VCaP (cell line): ENCODE results near the gene IQSEC1.

Experiments
- H3K27ac ChIP-seq: fragments of 450-650 bp; 2 replicates; pipeline ENCODE4 v1.5.1; 2017
- TF ChIP-seq, protein P1 (sequence below): fragments of 450-650 bp; conservative IDR thresholded peaks from 2 replicates; pipeline ENCODE4 v1.5.1; 2017; ENCODE audit warnings: mild to moderate bottlenecking, moderate library complexity

Gene IQSEC1

DNA sequence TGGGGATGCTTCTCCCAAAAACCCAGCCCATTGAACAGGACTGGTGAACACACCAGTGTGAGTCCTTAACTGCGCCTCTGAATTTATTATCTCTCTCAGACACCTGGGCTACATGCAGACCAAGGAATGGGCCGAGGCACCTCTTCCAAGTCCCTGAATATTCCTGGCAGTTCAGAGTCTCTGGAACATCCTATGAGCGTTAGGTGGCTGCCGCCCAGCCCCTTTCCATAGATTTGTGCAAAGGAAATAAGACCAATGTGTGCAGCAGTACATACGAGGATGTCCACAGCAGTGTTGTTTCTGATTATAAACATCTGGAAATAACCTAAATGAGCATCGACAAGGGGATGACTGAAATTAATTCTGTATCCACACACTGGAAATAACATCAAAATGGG, 127.0 kb downstream of the IQSEC1 start:
- TF ChIP-seq, protein P1, sequence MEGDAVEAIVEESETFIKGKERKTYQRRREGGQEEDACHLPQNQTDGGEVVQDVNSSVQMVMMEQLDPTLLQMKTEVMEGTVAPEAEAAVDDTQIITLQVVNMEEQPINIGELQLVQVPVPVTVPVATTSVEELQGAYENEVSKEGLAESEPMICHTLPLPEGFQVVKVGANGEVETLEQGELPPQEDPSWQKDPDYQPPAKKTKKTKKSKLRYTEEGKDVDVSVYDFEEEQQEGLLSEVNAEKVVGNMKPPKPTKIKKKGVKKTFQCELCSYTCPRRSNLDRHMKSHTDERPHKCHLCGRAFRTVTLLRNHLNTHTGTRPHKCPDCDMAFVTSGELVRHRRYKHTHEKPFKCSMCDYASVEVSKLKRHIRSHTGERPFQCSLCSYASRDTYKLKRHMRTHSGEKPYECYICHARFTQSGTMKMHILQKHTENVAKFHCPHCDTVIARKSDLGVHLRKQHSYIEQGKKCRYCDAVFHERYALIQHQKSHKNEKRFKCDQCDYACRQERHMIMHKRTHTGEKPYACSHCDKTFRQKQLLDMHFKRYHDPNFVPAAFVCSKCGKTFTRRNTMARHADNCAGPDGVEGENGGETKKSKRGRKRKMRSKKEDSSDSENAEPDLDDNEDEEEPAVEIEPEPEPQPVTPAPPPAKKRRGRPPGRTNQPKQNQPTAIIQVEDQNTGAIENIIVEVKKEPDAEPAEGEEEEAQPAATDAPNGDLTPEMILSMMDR: no peak
- peak overlapping the region; percentile 37; the same call in 1 of the 2 replicates for H3K27ac ChIP-seq

DNA sequence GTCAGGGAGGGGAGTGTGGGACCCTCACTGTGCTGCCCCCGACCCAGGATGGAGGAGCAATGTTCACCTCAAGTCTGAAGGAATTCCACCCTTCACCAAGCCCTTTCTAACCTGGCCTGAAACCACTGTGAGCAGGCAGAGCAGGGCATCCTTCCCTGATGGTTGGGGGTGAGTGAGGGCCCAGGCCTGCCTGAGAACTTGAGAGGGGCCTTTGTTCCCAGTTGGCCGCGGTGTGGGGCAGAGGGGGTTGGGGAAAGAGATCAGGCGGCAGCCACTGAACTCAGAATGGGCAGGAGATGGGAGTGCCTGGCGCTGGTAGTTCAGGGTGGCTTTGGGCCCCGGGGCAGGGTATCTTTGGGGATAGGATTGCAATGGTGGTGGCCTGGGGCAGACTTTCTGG, 128.4 kb downstream of the IQSEC1 start:
- peak overlapping the region; percentile 10; the same call in 1 of the 2 replicates for H3K27ac ChIP-seq
- TF ChIP-seq, protein P1: no peak

DNA sequence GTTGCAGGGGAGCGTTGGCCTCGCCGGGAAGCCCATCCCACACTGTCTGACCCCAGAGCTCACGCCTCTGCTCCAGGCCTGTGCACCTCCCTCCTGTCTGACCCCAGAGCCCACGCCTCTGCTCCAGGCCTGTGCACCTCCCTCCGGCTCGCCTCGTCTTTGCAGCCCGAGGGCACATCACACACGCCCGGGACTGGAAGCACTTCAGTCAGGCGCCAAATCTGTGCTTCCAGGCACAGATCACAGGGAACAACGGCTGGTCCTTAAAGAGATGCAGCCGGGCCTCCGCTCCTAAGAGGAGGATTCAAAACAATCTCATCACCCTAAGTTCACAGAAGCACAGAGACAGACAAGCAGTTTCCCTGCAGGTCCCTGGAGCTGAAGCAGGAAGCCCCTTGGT, 128.8 kb downstream of the IQSEC1 start:
- peak overlapping the region; percentile 10; the same call in 1 of the 2 replicates for H3K27ac ChIP-seq
- TF ChIP-seq, protein P1: no peak

DNA sequence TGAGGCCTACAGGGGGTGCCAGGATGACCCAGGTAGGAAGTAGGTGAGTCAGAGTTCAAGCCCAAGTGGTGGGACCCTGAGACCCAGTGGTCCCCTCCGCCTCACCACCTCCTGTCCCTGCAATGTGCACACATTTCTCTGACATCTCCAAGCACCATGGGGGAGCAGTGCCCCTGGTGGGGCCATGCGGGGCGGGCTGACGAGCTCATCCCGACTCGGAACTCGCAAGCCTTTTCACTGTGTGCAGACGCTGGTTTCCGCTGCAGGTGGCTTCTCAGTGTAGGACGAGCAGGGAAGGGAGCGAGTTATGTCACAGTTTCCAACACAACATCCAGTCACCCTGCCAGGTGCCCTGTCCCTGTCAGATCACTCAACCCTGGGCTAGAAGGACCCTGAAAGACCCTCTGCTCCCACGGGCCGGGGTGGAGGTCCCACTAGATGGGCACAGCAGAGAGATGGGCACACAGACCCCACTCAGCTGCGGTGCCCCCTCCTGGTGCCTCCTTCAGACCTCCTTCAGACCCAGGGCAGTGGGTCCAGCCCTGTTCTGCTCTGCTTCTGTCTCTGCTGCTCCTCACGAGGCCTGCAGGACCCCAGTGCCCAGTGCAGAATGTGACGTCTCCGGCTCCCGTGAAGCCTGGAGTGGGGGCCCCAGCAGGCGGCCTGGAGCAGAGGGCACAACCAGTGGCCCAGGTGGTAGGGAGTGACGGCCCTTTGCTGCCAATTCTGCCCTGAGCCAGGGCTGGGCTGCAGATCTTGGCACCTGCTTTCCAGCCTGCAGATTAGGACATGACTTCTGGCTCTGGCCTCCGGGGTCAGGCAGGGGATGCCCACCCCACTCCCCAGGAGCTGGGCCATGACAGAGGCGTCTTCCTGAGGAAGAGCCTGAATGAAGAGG, 129.9 kb downstream of the IQSEC1 start:
- TF ChIP-seq, protein P1: no peak
- H3K27ac ChIP-seq: peak overlapping the region; percentile 10; the same call in 1 of the 2 replicates

DNA sequence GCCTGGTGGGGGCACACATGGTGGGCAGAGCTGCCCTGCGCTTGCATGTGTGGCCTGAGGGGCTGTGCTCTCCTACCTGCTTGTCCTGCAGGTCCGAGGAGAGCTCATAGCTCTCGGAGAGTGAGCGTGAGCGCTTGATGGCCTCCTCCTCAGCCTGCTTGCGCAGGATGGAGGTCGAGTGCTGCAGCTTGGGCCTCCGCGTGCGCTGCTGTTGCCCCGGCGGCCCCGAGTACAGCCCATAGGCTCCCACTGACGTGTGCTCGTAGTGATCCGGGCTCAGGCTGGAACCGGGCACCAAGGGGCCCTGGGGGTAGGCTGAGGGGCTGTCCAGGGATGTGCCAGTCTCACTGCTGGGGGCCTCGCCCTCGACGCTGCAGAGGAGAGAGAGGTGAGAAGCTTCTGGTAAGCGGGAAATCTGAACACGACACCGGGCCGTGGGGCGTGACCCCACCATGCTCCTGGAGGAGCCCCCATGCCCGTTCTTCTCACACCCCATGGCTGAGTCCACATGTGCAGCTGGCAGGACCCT, 131.7 kb downstream of the IQSEC1 start:
- no peak overlapping the region; the same call in 1 of the 2 replicates for H3K27ac ChIP-seq
- TF ChIP-seq, protein P1: no peak

DNA sequence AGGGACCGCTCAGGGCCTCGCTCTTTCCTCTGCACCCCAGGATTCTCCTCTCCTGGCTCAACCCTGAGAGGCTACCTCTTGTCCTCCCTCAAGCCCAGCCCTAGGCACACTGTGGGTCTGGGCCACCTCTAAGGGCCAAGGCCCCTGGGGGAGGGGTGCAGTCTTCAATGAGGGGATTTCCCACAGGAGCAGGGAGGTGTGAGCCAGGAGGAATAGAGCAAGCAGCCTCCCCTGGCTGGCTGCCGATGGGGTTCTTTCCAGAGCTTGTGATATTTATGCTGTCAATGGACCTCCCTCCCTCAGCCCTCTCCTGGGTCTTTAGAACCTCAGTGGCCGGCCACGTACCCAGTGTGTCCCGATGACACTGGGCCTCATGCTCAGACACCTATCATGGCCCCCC, 132.4 kb downstream of the IQSEC1 start:
- no peak overlapping the region for H3K27ac ChIP-seq
- TF ChIP-seq, protein P1: no peak

DNA sequence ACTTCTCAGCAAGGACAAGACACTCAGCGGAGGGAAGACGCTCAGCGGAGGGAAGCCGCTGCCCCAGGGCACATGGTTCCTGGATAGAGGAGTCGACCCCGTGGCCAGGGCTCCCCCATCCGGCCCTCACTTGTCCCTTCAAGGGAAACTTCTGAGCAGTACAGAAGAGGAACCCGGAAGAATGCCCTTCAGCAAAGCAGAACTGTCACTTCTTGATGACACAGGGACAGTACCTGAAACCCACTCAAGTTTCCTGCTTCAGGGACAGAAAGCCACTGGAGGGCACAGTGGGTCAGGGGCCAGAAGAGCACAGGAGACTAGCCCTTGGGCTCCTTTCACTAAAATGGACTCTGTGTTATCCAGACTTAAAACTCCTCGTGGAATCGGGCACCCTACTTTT, 134.1 kb downstream of the IQSEC1 start:
- TF ChIP-seq, protein P1: no peak
- no peak overlapping the region for H3K27ac ChIP-seq
